Fibroblast of mammary gland (primary cell): ENCODE results near the gene MAP4.

Experiments
- DNase-seq: peaks from one replicate; pipeline ENCODE4 v3.0.0-alpha.2; 2010; ENCODE audit warnings: low read depth
- H3K4me3 ChIP-seq: 2 replicates; pipeline ENCODE4 v1.5.1; 2011; ENCODE audit warnings: low read depth, mild to moderate bottlenecking, low read length, moderate library complexity; ENCODE audit not compliant: control insufficient read depth
- TF ChIP-seq, protein P1 (sequence below): conservative IDR thresholded peaks from 2 replicates; pipeline ENCODE4 v1.5.1; 2011; ENCODE audit warnings: low read depth, low read length, inconsistent platforms; ENCODE audit not compliant: control insufficient read depth, insufficient read depth

The MAP4 gene

GRCh38 chr3:47852604-47853602 is 163.3 kb downstream of the MAP4 start:
- TF ChIP-seq, protein P1, sequence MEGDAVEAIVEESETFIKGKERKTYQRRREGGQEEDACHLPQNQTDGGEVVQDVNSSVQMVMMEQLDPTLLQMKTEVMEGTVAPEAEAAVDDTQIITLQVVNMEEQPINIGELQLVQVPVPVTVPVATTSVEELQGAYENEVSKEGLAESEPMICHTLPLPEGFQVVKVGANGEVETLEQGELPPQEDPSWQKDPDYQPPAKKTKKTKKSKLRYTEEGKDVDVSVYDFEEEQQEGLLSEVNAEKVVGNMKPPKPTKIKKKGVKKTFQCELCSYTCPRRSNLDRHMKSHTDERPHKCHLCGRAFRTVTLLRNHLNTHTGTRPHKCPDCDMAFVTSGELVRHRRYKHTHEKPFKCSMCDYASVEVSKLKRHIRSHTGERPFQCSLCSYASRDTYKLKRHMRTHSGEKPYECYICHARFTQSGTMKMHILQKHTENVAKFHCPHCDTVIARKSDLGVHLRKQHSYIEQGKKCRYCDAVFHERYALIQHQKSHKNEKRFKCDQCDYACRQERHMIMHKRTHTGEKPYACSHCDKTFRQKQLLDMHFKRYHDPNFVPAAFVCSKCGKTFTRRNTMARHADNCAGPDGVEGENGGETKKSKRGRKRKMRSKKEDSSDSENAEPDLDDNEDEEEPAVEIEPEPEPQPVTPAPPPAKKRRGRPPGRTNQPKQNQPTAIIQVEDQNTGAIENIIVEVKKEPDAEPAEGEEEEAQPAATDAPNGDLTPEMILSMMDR, result no peak
- no peak for DNase-seq

DNA sequence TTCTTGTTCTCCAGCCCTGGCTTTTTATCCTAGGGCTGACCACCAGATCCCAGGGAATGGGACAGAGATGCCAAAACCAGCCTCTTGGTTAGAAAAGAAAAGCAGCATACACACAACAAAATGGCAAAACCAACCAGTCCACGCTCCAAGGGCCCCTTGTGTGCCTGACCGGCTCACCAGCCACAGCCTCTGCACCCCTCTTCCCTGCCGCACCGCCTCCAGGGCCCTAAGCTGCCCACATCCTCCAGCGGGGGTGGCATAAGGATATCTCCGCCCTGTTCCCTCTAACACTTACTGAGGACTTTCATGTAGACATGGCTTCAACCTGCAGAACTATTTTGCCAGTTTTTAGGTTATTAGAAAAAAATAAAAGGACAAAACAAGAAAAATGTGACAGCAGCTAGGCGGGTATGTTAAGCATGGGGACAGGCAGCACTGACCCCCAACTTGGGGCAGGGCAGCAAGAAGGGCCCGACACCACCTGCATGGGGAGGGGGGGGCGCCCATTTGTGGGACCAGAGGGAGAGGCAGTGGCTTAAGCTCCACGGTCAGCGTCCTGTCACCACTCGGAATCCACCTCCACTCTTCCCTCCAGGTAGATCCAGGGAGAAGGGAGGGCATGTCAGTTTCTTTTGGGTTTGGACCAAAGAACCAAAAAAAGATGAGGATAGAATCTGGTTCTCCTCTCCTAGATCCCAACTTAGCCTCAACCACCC is 164.2 kb downstream of the MAP4 start:
- TF ChIP-seq, protein P1, result no peak
- no peak for DNase-seq
- H3K4me3 ChIP-seq, result no peak overlapping the region

More at GRCh38 chr3:47852604-47853602, 163.3 kb downstream of the MAP4 start:
- H3K4me3 ChIP-seq, result no peak overlapping the region

- no peak overlapping the region for H3K4me3 ChIP-seq
- TF ChIP-seq, protein P1, result no peak
- no peak for DNase-seq
These were observed 165.4 kb downstream of the MAP4 start for GRCh38 chr3:47850564-47851410.

DNA sequence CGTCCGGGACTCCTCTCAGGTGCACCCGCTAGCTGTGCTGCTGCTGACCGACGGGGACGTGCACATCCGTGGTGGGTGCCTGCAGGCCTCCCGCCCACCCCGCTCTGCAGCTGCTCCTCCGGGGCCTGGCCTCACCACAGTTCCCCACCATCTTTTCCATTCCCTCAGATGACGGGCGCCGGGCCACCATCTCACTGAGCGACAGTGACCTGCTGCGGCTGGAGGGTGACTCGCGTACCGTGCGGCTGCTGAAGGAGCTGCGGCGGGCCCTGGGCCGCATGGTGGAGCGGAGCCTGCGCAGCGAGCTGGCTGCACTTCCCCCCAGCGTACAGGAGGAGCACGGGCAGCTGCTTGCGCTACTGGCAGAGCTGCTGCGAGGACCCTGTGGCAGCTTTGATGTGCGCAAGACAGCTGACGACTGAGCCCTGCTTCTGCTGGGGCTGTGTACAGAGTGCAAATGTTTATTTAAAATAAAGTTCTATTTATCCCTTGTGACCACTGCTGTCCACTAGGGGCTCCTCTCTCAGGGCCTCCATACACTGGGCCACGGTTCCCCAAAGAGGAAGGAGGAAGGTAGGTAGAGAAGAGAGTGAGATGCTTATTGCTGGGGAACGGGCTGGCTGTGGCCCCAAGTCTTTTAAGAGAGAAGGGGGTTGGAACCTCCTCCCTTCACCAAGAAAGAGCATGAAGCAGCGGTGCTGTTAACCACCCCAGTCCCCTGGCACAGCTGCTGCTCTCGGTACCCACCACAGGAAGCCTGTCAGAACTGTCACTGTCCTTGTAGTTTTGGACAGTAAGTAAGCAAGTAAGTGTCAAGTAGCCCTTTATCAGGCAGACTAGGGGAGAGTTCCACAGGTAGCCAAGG is 166.3 kb downstream of the MAP4 start:
- TF ChIP-seq, protein P1, result peak; percentile 47
- peak; percentile 43 for DNase-seq
- no peak overlapping the region for H3K4me3 ChIP-seq

- H3K4me3 ChIP-seq, result no peak overlapping the region
- TF ChIP-seq, protein P1, result no peak
- DNase-seq, result no peak
These were observed 167.0 kb downstream of the MAP4 start for GRCh38 chr3:47849186-47849698.
